GM04503 (cell line): Measurements from ENCODE around the gene HOOK2.
A peak's percentile ranks its signal among the peaks of the same experiment; 100 is the strongest.
"Not testable (repeated sequence)": the region's sequence is repeated elsewhere in the genome, so short reads cannot be mapped to it uniquely, and the experiment has no call there.

Source experiments
- DNase-seq: peaks from one replicate; pipeline ENCODE4 v3.0.0-alpha.2; 2012; ENCODE audit warnings: low read depth

The HOOK2 gene

GRCh38 chr19:12752056-12752781 lies 23.1 kb downstream of the HOOK2 start:
- DNase-seq, result no peak

DNA sequence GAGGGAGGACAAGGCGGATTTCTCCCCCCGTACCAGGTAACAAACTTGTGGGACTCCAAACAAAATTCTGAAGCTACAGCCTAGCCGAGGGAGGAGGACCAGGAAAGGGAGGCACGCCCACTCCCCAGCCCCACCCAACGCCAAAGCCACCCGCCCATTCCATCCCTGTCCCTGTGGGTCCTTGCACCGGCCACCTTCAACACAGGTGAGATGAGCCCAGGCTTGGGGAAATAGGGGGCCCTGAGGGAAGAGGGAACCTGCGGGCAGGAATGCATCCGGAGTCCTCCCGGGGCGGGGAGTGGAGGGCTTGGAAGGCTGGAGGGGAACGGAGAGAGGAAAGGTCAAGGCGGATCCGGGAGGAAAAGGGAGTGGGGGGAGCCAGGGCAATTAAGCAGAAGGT lies 23.7 kb downstream of the HOOK2 start, which contains the start of gene BEST2:
Gene BEST2 (plus strand): TSS at position 157 of the 400 bp plus-strand sequence. CDS start 802 bp downstream, outside the sequence.
- no peak for DNase-seq

DNA sequence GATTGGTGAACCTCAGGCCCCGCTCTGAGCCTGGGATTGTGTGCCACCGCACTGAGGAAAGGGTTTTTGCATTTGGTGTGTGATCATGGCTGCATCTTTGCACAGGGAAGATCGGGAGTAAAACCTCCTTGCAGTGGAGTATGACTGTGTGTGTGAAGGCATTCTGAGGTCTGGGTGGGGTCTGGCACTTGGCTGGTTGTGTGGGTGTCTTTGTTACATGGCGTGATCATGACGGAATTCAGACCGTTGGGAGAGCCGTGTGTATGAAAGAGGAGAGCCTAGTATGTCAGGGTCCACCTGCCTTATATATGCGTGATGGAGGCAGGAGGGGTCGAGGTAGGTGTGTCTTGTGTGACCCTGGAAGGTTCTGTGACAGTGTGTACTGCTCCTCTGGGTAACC lies 24.5 kb downstream of the HOOK2 start:
- DNase-seq, result no peak

DNA sequence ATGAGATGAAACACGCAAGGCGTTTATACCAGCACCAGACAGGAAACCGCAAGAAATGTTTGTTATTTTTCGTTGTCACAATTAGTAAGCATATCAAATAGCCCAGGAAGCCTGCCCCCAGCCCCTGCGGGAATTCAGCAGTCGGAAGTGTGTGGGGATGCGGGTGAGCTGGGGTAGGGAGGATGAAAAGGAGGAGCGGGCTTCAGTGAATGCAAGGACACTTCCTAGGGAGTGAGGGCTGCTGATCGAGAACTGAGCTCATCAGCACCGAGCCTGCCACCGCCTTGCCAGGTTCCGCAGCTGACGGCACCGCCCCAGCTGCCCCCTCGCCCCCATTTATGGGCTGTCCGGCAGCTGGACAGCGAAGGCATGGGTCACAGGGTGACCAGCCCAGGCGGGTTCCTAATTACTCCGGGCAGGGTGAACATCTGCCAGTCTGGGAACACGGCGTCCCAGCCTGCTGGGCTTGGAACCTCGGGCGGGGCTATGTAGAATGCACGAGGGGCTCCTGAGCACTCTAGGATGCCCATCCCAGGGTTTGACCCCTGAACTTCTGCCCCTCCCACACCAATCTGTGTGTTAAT lies 25.3 kb downstream of the HOOK2 start:
- no peak for DNase-seq

- no peak for DNase-seq
Observed at GRCh38 chr19:12748489-12748888, 26.9 kb downstream of the HOOK2 start.

- no peak for DNase-seq
Observed at GRCh38 chr19:12745166-12745897, 30.0 kb downstream of the HOOK2 start.

- DNase-seq, result no peak
Observed at GRCh38 chr19:12737835-12738351, 37.5 kb downstream of the HOOK2 start.

GRCh38 chr19:12736995-12737834 lies 38.1 kb downstream of the HOOK2 start, which contains the start of gene GET3:
TSS of gene GET3 (plus strand) at chr19:12737497. CDS start at chr19:12737506, 9 bp downstream.
- DNase-seq, result peak; percentile 100

- no peak for DNase-seq
Observed at GRCh38 chr19:12733369-12734214, 41.8 kb downstream of the HOOK2 start.

DNA sequence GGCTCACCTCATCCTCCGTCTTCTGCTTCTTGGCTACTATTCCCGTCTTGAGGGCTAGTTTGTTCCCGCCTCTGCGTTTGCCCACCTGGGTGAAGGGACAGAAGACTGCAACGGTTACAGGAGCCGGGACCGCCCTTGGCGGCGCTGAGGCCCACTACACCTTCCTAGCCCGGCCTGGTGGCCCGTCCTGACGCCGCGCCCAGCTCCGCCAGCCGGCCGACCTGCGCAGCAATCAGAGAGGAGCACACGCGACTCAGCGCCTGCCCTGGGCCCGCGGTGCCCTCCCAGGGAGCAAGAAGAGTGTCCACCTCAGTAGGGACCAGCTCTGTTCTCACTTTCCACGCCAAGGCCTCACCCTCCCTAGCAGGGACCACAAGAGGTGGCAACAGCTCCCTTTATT lies 44.0 kb downstream of the HOOK2 start:
- no peak for DNase-seq

- DNase-seq, result no peak
Observed at GRCh38 chr19:12730064-12730463, 45.3 kb downstream of the HOOK2 start.

- DNase-seq, result no peak
Observed at GRCh38 chr19:12727745-12728433, 47.5 kb downstream of the HOOK2 start.

GRCh38 chr19:12726988-12727316 lies 48.4 kb downstream of the HOOK2 start:
- DNase-seq, result no peak

GRCh38 chr19:12725612-12726011 lies 49.7 kb downstream of the HOOK2 start:
- DNase-seq, result not testable (repeated sequence)

DNA sequence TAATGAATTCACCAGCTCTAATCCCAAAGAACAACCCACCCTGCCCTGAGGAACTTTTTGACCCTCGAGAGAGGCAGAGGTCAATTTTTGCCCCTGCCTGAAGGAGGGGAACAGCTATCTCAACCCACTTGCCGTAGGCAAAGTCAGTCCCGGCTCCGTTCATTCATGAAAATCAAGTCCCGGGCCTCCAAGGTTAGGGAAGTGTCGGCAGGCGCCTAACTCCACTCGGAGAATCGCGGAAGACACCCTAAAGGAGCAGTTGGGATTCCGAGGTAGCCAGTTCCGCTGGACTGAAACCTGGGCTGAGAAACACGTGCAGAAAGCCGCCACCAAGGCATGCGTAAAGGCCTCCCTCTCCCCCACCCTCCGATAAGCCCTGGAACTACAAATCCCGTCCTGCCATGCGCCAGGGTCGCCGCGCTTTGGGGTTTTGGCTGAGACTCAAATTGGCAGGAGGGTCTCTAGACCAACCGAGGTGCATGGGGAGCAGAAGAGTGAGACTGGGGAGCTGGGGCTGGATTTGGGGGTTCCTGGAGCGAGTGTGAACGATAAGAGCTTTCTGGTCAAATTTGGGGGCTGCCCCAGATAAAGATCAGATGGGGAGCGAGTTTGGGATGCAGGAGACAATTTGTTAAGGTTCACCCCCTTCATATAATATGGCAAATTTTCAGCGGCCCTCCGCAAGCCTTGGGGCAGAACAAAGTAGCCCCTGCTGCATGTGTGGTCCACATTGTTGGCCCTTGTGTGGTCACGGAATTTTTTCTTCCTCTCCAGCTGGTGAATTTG lies 51.5 kb downstream of the HOOK2 start, which contains the start of gene TNPO2:
Gene TNPO2 (minus strand): TSS at position 292 of the 786 bp plus-strand sequence. CDS start 2,955 bp downstream, outside the sequence.
- DNase-seq, result no peak

- DNase-seq, result no peak
Observed at GRCh38 chr19:12723381-12723640, 52.0 kb downstream of the HOOK2 start.

GRCh38 chr19:12722566-12723380 lies 52.6 kb downstream of the HOOK2 start:
- DNase-seq, result peak; percentile 89

DNA sequence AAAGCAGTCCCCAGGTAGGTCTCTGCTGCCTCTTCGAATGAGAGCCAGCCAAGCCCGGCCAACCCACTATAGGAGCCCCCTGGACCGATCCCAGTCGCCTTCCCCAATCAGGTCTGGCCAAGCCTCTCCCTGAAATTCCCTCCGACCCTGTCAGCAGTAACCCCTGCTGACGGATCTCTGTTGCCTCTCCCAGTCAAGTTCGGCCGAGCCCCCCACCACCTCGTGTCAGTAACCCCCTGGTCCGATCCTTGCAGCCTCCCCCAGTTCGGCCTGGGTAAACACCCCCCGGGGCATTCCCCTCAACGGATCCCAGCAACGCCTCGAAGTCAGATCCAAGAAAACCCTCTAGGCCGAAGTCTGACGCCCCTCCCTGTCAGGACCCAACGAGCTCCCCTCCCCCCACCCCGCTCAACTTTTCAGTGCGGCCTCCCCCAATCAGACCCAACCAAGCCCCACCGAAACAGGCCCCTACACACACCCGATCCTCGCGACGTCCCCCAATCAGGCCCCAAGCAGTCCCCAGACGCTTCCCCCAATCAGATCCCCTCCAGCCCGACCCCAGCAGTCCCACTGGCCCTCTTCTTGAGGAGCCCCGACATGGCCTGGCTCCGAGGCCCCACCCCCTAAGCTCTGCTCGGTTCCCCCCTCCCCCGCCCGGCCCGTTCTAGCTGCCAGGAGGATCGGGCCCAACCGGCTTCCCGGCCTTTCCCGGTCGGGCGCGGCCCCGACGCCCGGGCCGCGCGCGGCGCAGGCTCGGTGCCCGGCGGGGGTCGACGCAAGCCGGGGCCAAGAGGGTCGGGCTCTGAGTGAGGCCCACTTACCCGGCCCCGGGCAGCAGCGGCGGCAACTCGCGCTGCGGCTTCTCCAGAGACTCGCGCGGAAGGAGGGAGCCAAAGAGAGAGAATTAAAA lies 53.4 kb downstream of the HOOK2 start:
- no peak for DNase-seq
